ENCODE results near the gene CPSF4.

The CPSF4 gene

DNA sequence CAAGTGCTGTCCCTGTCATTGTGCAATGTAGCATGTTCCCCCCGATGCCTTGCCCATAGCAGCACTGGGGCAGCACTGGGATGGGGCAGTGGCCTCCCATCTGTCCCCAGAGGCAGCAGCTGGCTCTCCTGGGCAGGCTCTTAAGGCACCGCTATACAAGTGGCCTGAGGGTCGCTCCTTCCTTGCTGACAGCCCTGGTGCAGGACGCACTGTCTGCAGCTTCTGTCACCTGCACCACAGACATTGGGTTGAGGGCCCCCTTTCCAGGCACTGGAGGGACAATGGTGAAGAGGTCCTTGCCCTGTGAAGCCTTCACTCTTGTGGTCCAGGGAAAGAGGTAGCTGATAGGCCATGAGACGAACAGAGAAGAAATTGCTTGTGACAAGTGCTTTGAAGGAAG lies 10.6 kb downstream of the CPSF4 start:
- no peak for DNase-seq

DNA sequence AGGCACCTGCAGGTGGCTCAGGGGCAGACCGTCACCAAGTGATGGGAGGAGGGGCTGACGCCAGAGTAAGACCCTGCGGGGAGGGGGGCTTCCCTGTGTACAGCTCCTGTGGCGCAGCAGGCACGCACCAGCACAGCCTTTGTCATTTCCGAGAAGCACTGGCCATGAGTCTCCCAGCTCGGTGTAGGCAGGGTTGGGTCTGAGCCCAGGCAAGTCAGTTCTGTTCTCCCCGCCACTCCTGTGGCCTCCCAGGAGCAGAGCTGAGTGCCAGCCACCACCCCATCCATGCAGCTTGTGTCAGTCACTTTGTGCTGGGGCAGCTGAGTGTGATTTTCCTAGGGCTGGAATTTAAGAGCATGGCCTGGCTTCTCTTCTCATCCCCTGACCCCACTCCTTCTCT lies 13.2 kb downstream of the CPSF4 start:
- no peak for DNase-seq

DNA sequence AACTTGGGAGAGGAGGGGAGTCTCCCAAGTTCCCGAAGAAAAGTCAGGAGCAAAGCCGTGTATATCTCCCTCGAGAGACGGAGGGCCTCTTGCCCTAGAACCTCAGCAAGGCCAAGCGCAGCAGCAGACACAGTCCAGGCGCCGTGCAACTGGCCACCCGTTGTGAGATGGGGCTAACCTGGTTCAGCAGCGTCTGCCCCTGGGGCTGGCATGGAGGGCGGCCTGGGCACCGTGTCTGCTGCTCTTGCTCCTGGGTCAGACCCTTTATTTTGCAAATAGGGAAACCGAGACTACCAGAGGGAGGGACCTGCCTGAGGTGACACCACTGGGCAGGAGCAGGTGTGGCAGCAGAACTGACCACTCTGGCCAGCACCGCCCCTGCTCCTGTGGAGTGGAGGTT lies 13.8 kb downstream of the CPSF4 start:
- DNase-seq: no peak

DNA sequence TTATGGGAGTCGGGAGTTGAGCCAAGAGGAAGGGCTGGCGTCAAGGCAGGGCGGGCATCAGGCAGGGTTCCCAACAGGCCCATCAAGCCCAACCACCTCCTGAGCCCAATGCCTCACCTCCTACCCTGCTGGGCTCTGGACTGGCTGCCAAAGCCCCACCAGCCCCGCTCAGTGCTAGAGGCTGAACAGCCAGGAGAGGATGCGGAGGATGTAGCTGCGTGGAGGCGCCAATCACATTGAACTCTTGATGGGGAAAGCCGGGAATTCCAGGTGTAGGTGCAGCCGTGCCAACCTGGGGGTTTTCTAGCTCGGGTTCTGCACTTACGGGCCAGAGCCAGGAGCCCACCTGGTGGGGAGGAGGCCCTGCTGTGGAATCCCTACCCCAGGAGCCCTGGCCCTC lies 14.4 kb downstream of the CPSF4 start:
- no peak for DNase-seq

GRCh38 chr7:99455874-99456273 lies 17.1 kb downstream of the CPSF4 start:
- no peak for DNase-seq

DNA sequence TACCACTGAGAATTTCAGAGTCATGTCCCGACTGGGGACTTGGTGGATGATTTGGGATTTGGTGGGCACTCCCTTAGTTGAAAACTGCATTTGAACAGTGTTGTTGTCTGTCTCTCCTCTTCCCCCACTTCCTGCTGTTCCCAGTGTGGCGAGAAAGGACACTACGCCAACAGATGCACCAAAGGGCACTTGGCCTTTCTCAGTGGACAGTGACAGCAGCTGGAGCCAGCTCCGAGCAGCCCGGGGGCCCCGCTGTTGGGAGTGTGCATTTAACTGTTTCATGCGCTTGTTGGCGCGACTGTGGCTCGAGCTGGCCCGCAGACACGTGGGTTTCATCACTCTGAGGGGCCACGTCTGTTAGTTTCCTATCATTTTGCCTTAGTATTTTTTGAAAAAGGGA lies 17.5 kb downstream of the CPSF4 start:
- DNase-seq: no peak

DNA sequence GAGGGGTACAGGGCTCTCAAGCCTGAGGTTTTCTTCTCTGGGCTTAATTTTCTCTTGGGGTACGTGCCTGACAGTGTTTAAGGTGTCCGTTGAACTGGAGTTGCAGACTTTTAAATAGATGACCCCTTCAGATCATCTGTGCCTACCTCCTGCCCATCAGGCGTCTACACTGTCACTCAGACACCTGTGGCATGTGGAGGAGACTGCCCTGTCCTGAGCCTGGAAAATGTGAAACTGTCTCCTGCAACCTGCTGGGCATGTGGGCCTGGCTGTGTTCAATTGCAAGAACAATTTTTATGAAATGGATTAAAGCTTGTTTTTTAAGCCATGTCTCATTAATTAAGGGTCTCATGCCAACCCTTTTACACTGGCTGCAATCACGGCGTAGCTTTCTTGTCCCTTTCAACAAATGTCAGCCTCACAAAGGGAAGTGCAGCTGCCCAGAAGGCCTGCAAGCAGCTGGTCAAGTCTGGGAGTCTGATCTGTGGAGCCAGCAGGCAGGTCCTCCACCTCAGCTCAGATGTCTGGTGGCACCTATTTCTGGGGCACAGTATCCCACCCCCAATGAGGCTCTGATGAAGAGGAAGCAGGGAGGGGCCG lies 18.4 kb downstream of the CPSF4 start:
- no peak for DNase-seq

DNA sequence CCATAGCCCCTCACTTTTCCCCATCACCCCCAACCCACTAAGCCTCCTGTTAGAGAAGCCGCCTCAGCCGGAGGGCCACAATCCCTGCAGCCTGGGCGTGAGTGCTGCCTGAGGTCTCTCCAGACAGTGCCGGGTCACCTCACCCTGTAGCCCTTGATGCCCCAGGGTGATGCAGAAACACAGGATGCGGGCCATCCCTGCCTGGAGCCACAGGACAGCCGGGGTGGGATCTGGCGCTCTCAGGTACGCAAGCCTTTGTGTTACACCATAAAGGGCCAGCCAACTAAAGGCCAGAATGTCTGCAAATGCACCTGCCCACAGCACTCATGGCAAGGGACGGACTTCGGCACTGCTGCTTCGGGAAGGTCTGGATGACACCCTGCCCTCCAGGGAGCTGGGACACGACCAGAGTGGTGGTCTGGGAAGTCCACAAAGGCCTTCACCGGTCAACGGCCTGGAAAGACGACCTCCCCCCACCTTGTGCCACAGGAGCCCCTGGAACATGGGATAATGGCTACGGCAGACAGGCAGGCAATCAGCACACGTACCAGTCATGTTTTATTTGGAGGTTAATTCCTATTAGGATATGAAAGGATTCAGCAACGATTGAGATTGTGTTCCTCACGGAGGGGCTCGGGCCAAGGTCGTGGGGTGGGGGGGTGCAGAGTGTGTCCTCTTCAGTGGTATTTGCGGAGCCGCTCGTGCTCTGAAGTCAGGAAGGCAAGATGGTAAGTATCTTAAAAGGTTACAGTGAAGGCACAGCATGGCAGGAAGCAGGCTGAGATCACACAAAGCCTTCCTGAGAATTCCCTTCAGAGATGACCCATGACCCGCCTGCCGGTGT lies 19.1 kb downstream of the CPSF4 start:
- DNase-seq: no peak

GRCh38 chr7:99459087-99459486 lies 20.3 kb downstream of the CPSF4 start:
- DNase-seq: peak in 1 of 2 donors; percentile 33

- no peak for DNase-seq
These were observed 21.9 kb downstream of the CPSF4 start for GRCh38 chr7:99460651-99461050.

- no peak for DNase-seq
These were observed 22.5 kb downstream of the CPSF4 start for GRCh38 chr7:99461221-99461620.

GRCh38 chr7:99465421-99465768 lies 26.7 kb downstream of the CPSF4 start:
- no peak for DNase-seq

DNA sequence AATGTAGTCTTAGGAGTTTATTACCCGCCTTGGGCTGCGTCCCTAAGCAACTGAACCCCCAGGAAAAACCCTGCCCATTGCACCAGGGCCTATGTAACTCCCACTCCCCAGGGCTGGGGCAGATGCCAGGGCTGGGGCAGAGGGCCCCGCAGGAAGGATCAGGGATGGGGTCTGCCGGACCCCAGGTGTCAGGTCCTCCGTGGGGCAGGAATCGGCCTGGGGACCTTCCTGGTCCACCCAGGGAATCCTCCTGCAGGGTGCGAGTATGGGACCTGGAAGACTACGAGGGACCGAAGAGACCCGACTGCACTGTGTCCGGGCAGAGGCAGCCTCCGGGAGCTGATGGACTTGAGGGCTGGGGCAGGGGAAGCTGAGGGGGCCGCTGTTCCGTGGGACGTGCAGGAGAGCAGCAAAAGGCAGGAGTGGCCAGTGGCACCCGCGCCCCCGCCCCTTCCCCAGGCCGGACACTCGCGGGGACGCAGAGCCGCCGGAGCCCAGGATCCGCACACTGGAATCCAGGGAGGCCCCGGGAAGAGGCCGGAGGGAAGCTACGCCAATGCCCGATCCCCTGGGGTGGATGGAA lies 29.7 kb downstream of the CPSF4 start:
- no peak for DNase-seq

DNA sequence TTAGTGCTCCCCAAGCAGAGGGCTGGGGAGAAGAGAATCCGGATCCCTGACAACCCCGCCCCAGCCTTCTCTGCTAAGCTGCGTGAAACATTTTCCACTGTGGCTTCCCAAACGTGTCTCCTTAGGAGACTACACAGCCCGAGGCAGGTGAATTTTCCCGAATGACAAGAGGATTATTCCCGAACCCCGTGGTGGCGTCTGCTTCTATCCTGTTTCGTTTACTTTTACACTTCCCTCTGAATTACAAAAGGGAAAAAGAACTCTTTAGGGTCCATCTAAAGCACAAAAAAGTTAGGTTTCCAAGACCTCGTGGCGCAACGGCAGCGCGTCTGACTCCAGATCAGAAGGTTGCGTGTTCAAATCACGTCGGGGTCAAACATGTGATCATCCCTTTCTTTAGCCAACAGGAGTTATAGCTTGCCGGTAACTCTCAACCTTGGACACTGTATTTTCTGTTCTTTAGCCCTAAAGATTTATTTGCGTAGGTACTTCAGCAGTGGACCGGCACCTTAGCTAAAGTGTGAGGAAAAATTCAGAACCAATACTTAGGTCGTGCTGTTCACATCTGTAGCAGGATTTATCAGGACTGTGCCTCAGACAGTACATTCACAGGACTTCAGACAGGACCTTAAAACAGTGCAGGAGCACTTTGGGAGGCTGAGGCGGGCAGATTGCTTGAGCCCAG lies 30.8 kb downstream of the CPSF4 start:
- DNase-seq: no peak

DNA sequence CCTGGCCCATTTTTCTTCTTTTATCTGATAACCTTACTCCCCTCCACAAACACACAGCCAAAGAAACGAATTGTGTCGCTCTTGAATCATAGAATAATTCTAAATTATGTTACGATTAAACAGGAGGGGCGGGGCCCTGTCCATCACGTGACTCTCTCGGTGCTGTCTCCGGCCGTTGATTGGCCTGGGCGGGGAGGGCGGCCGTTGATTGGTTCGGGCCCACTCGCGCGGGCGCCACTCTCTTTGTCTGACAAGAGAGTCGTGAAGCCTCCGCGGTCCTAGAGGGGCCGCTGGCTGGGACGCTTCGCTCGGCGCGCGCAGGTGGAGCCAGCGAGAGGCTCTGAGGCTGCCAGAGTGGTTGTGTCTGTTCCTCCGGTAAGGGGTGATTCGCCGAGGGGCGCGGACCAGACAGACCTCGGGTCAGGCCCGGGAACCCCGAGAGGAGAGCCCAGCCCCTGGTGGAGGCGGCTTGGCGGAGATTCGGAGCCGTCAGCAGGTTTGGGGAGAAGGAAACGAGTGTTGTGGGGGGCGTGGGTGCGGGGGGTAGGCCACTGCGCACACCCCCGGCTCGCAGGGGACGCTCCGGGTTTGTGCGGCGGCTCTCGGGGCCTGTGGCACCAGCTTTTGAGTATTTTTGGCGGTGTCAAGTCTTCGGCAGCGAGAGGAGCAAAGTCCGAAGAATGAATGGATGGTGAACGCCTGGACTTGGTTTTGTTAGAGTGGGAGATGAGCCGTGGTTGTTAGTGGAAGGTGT lies 34.0 kb downstream of the CPSF4 start, which contains the start of gene ZNF789:
Gene ZNF789 (plus strand): TSS at position 330 of the 754 bp plus-strand sequence. CDS start 3,567 bp downstream, outside the sequence.
- DNase-seq: peak; percentile 93 to 97

GRCh38 chr7:99473315-99473596 lies 34.5 kb downstream of the CPSF4 start:
- peak; percentile 70 to 76 for DNase-seq

DNA sequence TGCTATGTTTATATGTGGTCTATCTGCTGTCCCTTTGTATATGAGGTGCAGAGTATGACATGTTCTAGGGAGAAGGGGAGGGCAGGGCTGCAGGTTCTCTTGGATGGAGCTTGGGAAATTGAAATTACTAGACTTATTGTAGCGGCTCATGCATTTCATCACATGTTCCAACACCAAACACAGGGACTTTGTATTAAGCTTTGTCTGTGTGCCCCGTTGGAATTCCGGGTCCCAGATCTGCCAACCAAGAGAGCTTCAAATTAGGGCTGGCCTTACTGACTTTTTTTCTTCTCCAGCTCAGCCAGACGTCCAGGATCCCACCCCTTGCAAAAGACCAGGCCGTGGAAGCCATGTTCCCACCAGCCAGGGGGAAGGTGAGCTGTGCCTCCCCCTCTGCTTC lies 37.4 kb downstream of the CPSF4 start:
- DNase-seq: no peak

DNA sequence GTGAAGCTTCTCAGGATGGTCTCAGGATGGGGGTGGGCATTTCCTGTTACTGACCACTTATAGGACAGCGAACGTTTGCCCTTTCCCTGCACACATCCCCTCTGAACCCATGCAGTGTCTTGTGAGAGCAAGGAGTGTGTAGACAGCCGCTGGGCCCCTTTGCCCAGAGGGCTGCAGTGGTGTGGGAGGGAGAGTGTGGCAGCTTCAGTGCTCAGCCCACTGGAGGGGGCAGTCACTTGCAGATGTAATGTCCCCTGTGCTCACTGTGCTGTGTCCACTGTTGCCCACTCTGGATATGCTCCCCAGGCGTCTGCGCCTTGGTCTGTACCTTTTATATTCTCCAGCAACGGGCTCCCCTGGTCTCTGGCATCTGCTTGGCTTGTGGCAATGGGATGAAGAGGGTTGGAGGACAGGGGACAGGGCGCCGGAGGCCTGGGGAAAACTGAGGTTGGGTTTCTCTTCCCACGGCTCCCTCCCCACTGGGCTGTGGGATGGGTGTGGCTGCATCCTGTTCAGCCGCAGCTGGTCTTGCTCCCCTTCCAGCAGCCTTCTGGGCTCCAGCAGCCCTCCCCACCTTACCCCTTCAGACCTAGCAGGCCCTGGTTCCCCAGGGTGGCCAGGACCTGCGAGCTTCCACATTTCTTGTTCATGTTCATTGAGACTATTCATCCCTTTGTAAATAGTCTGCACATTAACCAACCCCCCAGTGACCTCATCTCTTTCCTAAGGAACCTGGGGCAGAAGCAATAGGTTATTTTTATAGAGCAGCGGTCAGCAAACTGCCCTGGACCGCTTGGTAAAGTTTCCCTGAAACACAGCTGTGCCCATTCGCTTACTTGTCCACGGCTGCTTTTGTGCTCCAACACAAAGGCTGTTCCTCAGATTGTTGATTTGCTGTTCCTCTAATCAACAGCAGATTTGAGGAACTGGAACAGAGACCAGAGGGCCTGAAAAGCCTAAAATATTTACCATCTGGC lies 40.0 kb downstream of the CPSF4 start:
- no peak for DNase-seq

DNA sequence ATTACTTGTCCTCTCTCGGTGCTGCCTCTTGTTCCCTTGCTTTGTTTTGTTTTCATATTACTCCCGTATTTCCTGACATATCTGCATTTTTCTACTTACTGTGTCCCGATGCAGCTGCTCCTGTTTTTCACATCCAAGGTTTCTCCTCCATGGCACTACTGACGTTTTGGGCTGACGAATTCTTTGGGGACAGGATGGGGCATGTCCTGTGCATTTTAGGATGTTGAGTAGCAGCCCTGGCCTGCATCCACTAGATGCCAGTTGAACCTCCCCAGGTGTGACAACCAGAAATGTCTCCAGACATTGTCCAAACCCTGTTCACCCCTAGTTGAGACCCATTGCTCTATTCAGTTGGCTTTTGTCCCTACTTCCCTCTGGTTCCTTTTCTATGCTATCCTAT lies 46.4 kb downstream of the CPSF4 start:
- no peak for DNase-seq

DNA sequence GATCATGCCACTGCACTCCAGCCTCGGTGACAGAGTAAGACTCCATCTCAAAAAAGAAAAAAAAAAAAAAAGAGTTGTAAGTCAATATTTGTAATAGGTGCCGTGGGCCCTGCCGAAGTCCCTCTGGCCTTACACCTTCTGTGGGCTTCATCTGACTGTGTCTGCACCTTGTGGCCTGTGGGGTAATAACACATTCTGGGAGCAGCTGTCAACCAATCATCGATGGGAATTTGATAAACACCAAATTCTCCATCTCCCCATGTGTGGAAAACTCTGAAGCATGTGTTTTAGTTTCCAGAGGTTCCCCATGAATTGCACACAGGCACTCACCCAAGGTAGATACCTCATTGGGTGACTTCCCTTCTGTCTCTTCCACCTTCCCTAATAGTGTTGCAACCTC lies 50.5 kb downstream of the CPSF4 start:
- DNase-seq: no peak

DNA sequence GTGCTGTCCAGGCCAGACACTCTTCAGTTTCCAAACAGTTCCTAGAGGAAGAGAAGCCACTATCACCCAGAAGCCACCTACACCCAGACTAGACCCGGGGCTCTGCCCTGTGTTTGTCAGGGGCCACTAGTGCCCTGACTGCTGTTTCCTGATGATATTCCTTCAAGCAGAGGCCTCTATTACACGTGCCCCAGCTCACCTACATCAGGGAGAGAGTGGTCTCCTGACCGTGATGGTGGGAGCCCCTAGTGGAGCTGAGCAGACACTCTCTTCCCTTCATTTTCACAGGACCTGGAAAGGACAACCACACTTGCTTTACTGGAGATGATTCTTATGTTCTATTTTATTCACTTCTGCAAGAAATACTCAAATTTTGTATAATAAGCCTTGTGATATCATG lies 52.1 kb downstream of the CPSF4 start:
- no peak for DNase-seq

DNA sequence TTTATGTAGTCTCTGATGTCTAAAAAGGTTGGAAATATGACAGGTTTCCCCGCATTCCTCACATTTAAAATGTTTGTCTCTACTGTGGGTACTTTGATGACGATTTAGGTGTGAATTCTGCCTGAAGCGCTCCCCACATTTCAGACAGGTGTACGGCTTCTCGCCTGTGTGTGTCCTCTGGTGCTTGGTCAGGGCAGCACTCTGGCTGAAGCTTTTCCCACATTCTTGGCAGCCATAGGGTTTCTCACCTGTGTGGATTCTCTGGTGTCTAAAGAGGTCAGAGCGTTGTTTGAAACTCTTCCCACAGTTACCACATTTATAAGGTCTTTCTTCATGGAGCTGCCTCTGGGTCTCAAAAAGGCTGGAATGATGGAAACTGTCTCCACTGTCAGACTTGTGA lies 55.1 kb downstream of the CPSF4 start:
- no peak for DNase-seq
